ENCODE data around the gene B3GALT5. TPM values are rescaled to one million over a fixed set of nuclear protein-coding genes. Genes with fewer than 3 reads are reported as not detected.
"Not testable (repeated sequence)": the region's sequence is repeated elsewhere in the genome, so short reads cannot be mapped to it uniquely, and the experiment has no call there.

The B3GALT5 gene
- total RNA-seq, 6 experiments from 2014 or later, result 0.36 to 0.84 (median 0.68) TPM

- Mint-ChIP-seq H3K27ac (no peak overlapping the region), H3K9me3 (no peaks in the 10 kb centered on the region), H3K36me3 (ENCODE audit: low read depth) (no peaks in the 10 kb centered on the region), H3K4me1 (ENCODE audit: low read depth) (peaks cover 12% of the 10 kb centered on the region), H3K4me3 (no peak overlapping the region), H3K27me3 (ENCODE audit: insufficient read depth) (peaks cover 7% of the 10 kb centered on the region)
- DNase-seq, result no peak
- TF ChIP-seq CTCF (IDR thresholded peaks at IDR 0.05), result no peak
These were observed 72.5 kb downstream of the B3GALT5 start for GRCh38 chr21:39685236-39685635.

- Mint-ChIP-seq H3K9me3 (no peaks in the 10 kb centered on the region), H3K27ac (no peak overlapping the region), H3K36me3 (ENCODE audit: low read depth) (no peaks in the 10 kb centered on the region), H3K4me1 (ENCODE audit: low read depth) (peaks cover 12% of the 10 kb centered on the region), H3K27me3 (ENCODE audit: insufficient read depth) (peaks cover 7% of the 10 kb centered on the region), H3K4me3 (no peak overlapping the region)
- no peak for TF ChIP-seq CTCF (IDR thresholded peaks at IDR 0.05)
- DNase-seq, result no peak
These were observed 73.3 kb downstream of the B3GALT5 start for GRCh38 chr21:39685991-39686390.

- Mint-ChIP-seq H3K4me1 (ENCODE audit: low read depth) (peaks cover 5% of the 10 kb centered on the region), H3K36me3 (ENCODE audit: low read depth) (no peaks in the 10 kb centered on the region), H3K9me3 (no peaks in the 10 kb centered on the region), H3K27me3 (ENCODE audit: insufficient read depth) (peaks cover 7% of the 10 kb centered on the region), H3K27ac (no peak overlapping the region), H3K4me3 (no peak overlapping the region)
- DNase-seq, result no peak
- no peak for TF ChIP-seq CTCF (IDR thresholded peaks at IDR 0.05)
These were observed 74.1 kb downstream of the B3GALT5 start for GRCh38 chr21:39686646-39687468.

DNA sequence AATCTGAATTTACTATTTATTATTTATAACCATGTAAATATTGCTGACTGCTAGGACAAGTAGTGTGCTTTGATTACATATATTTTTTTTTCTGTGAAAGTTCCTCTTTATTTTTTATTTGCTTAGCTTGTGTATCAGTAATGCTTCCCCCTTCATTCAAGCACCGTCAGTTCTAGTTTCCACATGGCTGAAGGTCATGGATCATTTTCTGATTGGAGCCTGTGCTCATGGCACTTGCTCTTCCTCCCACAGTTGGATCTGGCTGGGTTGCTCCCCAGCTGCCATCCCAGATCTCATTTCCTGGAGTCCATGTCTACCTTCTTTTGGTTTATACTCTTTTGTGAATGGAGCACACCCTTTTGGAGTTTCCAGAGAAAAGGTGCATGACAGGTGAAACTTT is 75.3 kb downstream of the B3GALT5 start:
- Mint-ChIP-seq H3K4me1 (ENCODE audit: low read depth) (no peaks in the 10 kb centered on the region), H3K36me3 (ENCODE audit: low read depth) (no peaks in the 10 kb centered on the region)
- no peak for TF ChIP-seq CTCF (IDR thresholded peaks at IDR 0.05)

GRCh38 chr21:39689860-39690259 is 77.1 kb downstream of the B3GALT5 start:
- H3K4me1 Mint-ChIP-seq (ENCODE audit: low read depth); H3K4me3 Mint-ChIP-seq; H3K9me3 Mint-ChIP-seq; H3K27ac Mint-ChIP-seq; DNase-seq; H3K27me3 Mint-ChIP-seq (ENCODE audit: insufficient read depth); H3K36me3 Mint-ChIP-seq (ENCODE audit: low read depth): not testable (repeated sequence)

More for the DNA sequence above, 75.3 kb downstream of the B3GALT5 start:
- Mint-ChIP-seq H3K9me3 (no peaks in the 10 kb centered on the region), H3K27ac (no peak overlapping the region), H3K4me3 (no peak overlapping the region), H3K27me3 (ENCODE audit: insufficient read depth) (peaks cover 7% of the 10 kb centered on the region)
- no peak for DNase-seq

- no peak overlapping the region for H3K4me3 Mint-ChIP-seq
- H3K36me3 Mint-ChIP-seq (ENCODE audit: low read depth), result no peaks in the 10 kb centered on the region
- H3K27ac Mint-ChIP-seq, result no peak overlapping the region
- no peaks in the 10 kb centered on the region for H3K9me3 Mint-ChIP-seq
- TF ChIP-seq CTCF (IDR thresholded peaks at IDR 0.05), result no peak
- no peaks in the 10 kb centered on the region for H3K4me1 Mint-ChIP-seq (ENCODE audit: low read depth)
- H3K27me3 Mint-ChIP-seq (ENCODE audit: insufficient read depth), result peaks cover 6% of the 10 kb centered on the region
- DNase-seq, result no peak
These were observed 77.7 kb downstream of the B3GALT5 start for GRCh38 chr21:39690454-39690853.
